Measurements from ENCODE around the gene CCSAP.

The CCSAP gene

DNA sequence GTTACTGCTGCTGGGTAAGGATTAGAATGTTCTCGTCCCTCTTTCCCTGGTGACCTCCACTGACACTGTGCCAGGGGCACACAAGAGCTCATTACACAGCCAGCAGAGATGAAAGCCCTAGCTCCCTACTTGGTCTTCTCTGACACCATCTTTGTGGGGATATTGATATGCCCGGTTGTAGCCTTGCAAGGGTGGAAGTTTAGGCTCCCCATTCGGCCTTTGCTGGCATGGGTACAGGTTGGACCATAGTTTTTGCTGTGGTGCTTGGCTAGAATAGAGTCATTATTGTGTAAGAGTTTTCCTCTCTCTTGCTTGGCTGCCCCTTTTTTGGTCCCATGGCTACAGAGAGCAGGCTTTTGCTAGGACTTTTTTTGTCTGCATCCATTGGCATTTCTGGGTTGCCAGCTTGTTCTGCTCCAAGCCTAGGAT is 59.6 kb downstream of the CCSAP start:
- H3K4me3 ChIP-seq (ENCODE audit: low read depth, low read length): no peak overlapping the region
- no peak for DNase-seq (ENCODE audit: low read depth)
- TF ChIP-seq, protein P1, sequence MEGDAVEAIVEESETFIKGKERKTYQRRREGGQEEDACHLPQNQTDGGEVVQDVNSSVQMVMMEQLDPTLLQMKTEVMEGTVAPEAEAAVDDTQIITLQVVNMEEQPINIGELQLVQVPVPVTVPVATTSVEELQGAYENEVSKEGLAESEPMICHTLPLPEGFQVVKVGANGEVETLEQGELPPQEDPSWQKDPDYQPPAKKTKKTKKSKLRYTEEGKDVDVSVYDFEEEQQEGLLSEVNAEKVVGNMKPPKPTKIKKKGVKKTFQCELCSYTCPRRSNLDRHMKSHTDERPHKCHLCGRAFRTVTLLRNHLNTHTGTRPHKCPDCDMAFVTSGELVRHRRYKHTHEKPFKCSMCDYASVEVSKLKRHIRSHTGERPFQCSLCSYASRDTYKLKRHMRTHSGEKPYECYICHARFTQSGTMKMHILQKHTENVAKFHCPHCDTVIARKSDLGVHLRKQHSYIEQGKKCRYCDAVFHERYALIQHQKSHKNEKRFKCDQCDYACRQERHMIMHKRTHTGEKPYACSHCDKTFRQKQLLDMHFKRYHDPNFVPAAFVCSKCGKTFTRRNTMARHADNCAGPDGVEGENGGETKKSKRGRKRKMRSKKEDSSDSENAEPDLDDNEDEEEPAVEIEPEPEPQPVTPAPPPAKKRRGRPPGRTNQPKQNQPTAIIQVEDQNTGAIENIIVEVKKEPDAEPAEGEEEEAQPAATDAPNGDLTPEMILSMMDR (IDR thresholded peaks at IDR 0.05; ENCODE audit: low read depth, low read length, missing control alignments): no peak

DNA sequence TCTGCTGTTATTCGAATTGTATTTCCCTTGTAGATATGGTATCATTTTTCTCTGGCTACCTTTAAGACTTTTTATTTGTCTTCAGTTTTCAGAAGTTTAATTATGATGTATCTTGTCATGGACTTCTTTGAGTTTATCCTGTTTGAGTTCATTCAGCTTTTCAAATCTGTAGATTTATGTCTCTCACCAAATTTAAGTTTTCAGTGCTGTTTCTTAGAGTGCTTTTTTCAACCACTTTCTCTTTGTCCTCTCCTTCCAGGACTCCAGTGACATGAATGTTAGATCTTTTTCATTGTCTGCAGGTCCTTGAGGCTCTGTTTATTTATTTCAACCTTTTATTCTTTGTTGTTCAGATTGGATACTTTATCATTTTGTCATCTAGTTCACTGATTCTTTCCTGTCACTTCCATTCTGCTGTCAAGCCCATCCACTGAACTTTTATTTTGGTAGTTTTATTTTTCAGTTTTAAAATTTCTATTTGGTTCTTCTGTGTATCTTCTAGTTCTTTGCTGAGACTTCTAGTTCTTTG is 60.5 kb downstream of the CCSAP start:
- no peak for DNase-seq (ENCODE audit: low read depth)
- H3K4me3 ChIP-seq (ENCODE audit: low read depth, low read length): no peak overlapping the region
- TF ChIP-seq, protein P1 (IDR thresholded peaks at IDR 0.05; ENCODE audit: low read depth, low read length, missing control alignments): no peak

DNA sequence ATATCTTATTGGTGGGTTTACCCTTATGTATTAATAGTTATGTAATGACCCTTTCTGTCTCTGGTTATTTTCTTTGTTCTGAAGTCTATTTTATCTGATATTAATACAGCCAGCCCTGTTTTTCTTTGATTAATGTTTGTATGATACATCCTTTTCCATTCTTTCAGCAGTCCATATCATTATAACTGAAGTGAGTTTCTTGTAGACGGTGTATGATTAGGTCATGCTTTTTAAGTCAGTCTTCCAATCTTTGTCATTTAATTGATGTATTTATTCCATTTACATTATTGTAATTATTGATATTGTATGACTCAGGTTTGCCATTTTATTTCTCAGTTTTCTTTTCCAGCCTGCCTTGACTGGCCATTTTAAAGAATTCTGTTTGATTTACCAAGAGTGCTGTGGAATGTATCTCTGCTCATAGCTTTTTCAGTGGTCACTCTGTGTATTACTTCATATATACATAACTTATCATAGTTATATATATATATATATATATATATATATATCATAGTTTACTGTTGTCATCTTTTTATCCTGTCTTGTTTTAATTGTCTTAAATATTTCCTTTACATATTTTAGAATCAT is 61.4 kb downstream of the CCSAP start:
- TF ChIP-seq, protein P1 (IDR thresholded peaks at IDR 0.05; ENCODE audit: low read depth, low read length, missing control alignments): no peak
- DNase-seq (ENCODE audit: low read depth): no peak
- no peak overlapping the region for H3K4me3 ChIP-seq (ENCODE audit: low read depth, low read length)

DNA sequence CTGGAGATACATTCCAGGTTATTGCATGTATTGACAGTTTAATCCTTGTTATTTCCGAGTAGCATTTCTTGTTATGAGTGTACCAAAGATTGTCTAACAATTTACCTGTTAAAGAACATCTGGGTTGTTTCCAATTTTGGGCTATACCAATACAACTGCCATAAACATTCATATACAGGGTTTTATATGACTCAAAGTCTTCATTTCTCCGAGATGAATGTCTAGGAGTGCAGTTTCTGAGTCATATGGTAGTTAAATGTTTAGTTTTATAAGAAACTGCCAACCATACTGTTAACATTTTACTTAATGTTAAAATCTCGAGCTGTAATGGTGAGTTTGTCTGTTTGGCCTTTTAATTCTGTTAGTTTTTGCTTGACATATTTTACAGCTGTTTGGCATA is 61.9 kb downstream of the CCSAP start:
- TF ChIP-seq, protein P1 (IDR thresholded peaks at IDR 0.05; ENCODE audit: low read depth, low read length, missing control alignments): no peak
- no peak overlapping the region for H3K4me3 ChIP-seq (ENCODE audit: low read depth, low read length)
- DNase-seq (ENCODE audit: low read depth): no peak

DNA sequence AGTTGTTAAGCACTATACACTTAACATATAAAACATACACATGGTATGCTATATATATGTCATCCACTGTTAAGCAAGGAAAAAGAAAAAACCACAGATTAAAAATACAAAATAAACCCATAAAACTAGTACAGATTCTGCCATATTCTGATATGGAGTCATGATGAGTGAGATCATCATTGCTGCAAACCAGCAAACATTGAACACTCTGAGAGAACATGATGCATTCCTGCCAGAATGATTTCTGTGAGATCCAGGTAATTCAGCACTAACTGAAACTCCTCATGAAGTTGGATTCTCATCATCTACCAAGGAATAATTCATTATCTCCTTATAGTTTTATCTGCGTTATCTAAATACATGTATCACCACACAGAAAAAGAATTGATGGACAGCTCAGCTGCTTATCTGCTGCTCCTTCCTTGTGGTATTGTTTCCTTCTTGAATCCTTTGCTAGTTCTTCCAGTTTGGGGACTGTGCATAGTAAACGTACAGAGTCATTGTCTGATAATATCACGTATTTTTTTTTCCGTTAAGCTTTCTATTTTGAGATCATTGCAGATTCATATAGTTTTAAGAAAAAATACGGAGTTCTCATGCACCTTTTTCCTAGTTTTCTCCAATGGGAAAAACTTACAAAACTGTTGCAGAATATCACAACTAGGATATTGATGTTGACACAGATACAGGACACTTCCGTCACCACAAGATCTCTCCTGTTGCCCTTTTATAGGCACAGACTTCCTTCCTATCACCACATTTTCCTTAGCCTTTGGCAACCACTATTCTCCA is 62.6 kb downstream of the CCSAP start:
- TF ChIP-seq, protein P1 (IDR thresholded peaks at IDR 0.05; ENCODE audit: low read depth, low read length, missing control alignments): no peak
- H3K4me3 ChIP-seq (ENCODE audit: low read depth, low read length): no peak overlapping the region
- DNase-seq (ENCODE audit: low read depth): no peak

DNA sequence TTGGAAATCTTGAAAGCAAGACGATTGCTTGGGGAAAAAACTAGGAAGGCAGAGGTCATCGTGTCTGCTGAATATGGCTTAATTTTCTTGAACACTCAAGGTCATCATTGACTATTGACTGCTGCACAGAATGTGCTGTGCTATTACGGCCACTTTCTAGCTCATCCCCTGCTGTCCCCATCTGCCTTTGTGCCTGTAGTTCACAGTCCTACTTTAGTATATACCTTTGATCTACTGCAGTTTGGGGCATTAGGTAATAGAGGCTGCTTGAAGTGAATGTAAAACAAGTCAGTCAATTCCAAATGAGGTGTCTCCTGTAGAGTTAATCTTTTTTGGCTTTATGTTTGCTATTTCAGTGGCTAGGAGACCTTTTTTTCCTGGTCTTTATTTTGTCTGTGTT is 63.6 kb downstream of the CCSAP start:
- DNase-seq (ENCODE audit: low read depth): no peak
- H3K4me3 ChIP-seq (ENCODE audit: low read depth, low read length): no peak overlapping the region
- TF ChIP-seq, protein P1 (IDR thresholded peaks at IDR 0.05; ENCODE audit: low read depth, low read length, missing control alignments): no peak
